H1 (cell line): ENCODE measurements around the gene ADGRV1. TPM values are rescaled to one million over a fixed set of nuclear protein-coding genes. Genes with fewer than 3 reads are reported as not detected.

Experiments used
- ASH2L ChIP-seq: fragments of 200-600, 300-600 bp; sonication (generic); IDR thresholded peaks from one replicate; pipeline ENCODE4 v1.7.1; 2017; ENCODE audit warnings: low read length
- CEBPB ChIP-seq: IDR thresholded peaks from 2 replicates; pipeline ENCODE4 v1.6.1; 2012; ENCODE audit warnings: low read depth, low read length
- CHD1 ChIP-seq: IDR thresholded peaks from 2 replicates; pipeline ENCODE4 v1.6.1; 2012; ENCODE audit warnings: low read depth, low read length, improper control_type of control experiment
- GTF2F1 ChIP-seq: IDR thresholded peaks from 2 replicates; pipeline ENCODE4 v1.6.1; 2012; ENCODE audit warnings: low read depth, low read length, improper control_type of control experiment, borderline replicate concordance
- MAFK ChIP-seq: IDR thresholded peaks from 2 replicates; pipeline ENCODE4 v1.6.1; 2012; ENCODE audit warnings: low read depth, mild to moderate bottlenecking, improper control_type of control experiment, low read length
- RFX5 ChIP-seq: IDR thresholded peaks from 2 replicates; pipeline ENCODE4 v1.6.1; 2011; ENCODE audit warnings: low read depth, low read length, improper control_type of control experiment, borderline replicate concordance
- RNF2 ChIP-seq: fragments of 200-900, 300-1000 bp; sonication (generic); IDR thresholded peaks from 2 replicates; pipeline ENCODE4 v1.7.1; 2016; ENCODE audit warnings: borderline replicate concordance, low read depth, mild to moderate bottlenecking, antibody characterized with exemption, low read length; ENCODE audit not compliant: poor library complexity, severe bottlenecking; ENCODE audit errors: missing control alignments
- SUZ12 ChIP-seq: fragments of 200-600 bp; sonication (generic); IDR thresholded peaks from 2 replicates; pipeline ENCODE4 v1.6.1; 2012; ENCODE audit warnings: mild to moderate bottlenecking, inconsistent platforms, low read length, moderate library complexity, mixed read lengths
- TAF7 ChIP-seq: optimal IDR thresholded peaks from 2 replicates; pipeline ENCODE3; 2011; ENCODE audit warnings: low read depth, mild to moderate bottlenecking, inconsistent platforms, low read length, moderate library complexity, borderline replicate concordance
- TEAD4 ChIP-seq: IDR thresholded peaks from 2 replicates; pipeline ENCODE4 v1.6.1; 2012; ENCODE audit warnings: low read depth, low read length, inconsistent platforms, mixed read lengths
- polyA plus RNA-seq, 7 experiments: library from polyadenylated mRNA; depleted of rRNA in 3 of 7; stranded (reverse) in 5 of 7; unstranded in 2 of 7; fragments of >200 nt in 5 of 7; fragments of 200-250 nt in 2 of 7; gene quantifications; 1 replicate in 5 of 7; 2 replicates in 1 of 7; 4 replicates in 1 of 7; pipeline versions ENCODE4 v1.2.1 to v1.2.3, GENCODE V29; 2011 to 2013; ENCODE audit warnings: missing spikeins in 2 of 7, mixed read lengths in 2 of 7
- total RNA-seq: library from RNA; stranded (reverse); fragmentation: NEBNext Ultra II Directional; extraction: Animal tissue kit (Norgen Biotek cat#: 25700); gene quantifications from 2 replicates; pipeline ENCODE4 v1.2.1, GENCODE V29; 2021
- TF ChIP-seq, protein P1 (sequence below): IDR thresholded peaks from 2 replicates; pipeline ENCODE4 v1.6.1; 2011; ENCODE audit warnings: low read depth, mild to moderate bottlenecking, low read length; ENCODE audit not compliant: insufficient read depth

Gene ADGRV1
- total and polyA plus RNA-seq, 2 of the 8 experiments (the other 6 are each of a cell fraction or from before 2014, with no cell fraction given) = 53.1 to 62.2 TPM

DNA sequence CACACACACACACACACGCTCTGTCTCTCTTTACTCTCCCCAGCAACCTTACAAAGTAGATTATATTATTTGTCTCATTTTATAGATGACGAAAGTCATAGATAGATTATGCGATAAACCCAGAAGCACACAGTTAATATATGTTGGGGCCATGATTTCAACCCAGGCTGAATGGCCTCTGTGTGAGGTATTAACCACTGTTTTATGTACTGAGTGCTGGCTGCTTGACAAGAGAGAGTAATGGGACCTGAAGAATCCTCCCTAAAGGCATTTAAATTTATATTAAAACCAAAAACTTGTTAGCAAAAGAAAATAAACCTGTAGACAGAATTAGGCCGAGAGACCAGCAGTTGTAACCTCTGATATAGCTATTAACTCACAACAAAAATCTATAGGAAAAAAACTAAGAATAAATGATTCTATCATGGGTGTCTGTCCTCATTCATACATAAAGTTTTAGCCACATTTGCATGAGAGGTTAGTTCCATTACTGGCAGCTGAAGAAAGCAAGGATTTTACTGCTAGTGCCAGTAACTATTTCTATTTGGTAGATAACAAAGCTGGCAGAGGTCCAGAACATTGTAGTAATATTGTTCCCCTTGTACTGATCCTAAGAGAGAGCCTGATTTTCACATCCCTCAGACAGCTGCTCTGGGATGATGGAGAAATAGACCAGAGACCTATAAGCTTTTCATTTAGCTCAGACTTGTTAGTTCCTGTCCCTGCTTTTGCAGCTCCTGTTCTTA, 250.9 kb downstream of the ADGRV1 start (continued):
- TF ChIP-seq GTF2F1 (no peak), RNF2 (no peak), TEAD4 (no peak), RFX5 (no peak), MAFK (no peak), CEBPB (no peak), SUZ12 (no peak), CHD1 (no peak), ASH2L (no peak), TAF7 (no peak)
- TF ChIP-seq, protein P1, sequence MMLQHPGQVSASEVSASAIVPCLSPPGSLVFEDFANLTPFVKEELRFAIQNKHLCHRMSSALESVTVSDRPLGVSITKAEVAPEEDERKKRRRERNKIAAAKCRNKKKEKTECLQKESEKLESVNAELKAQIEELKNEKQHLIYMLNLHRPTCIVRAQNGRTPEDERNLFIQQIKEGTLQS = no peak
- TF ChIP-seq, all 59 proteins: peak for 0
